GM04503 (cell line): ENCODE data around the gene PTPN5.
"Not testable (repeated sequence)": the region's sequence is repeated elsewhere in the genome, so short reads cannot be mapped to it uniquely, and the experiment has no call there.

Experiments used
- DNase-seq: peaks from one replicate; pipeline ENCODE4 v3.0.0-alpha.2; 2012; ENCODE audit warnings: low read depth

The PTPN5 gene

DNA sequence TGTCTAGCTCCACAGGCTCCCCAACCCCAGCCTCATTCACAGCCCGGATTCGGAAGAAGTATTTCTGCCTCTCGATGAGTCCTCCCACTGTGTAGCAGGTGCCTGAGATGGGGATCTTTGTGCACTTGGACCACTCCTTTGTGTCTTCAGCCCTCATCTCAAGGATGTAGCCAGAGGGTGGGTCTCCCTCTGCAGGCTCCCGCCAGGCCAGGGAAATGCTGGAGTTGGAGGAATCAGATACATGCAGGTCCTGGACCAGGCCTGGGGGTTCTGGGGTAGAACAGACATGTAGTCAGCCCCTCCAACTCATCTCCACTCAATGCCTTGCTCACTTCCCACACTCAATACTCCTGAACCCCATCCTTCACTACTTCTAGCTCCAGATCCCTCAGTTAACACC is 82.2 kb downstream of the PTPN5 start:
- DNase-seq, result no peak

DNA sequence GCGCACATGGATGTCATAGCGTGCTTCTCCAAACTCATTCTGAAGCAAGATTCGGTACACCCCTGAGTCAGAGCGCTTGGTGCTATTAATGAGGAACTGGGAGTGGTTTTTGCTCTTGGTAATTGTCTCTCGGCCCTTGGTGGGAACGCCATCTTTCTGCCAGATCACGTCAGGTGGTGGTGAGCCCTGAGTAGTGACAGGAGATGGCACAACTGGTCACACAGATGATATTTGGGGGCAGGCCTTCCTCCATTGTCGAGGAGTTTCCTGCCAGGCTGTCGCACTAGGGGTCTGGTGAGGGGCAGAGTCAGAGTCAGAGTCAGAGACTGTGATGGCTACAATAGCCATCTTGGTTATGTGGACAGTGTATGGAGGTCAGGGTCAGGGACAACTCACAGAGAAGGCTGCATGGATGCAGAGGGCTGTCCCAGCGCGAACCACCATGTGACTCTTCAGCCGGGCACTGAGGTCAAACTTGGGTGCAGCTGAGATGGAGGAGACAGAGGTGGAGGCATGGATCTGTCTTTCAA is 83.7 kb downstream of the PTPN5 start:
- no peak for DNase-seq

DNA sequence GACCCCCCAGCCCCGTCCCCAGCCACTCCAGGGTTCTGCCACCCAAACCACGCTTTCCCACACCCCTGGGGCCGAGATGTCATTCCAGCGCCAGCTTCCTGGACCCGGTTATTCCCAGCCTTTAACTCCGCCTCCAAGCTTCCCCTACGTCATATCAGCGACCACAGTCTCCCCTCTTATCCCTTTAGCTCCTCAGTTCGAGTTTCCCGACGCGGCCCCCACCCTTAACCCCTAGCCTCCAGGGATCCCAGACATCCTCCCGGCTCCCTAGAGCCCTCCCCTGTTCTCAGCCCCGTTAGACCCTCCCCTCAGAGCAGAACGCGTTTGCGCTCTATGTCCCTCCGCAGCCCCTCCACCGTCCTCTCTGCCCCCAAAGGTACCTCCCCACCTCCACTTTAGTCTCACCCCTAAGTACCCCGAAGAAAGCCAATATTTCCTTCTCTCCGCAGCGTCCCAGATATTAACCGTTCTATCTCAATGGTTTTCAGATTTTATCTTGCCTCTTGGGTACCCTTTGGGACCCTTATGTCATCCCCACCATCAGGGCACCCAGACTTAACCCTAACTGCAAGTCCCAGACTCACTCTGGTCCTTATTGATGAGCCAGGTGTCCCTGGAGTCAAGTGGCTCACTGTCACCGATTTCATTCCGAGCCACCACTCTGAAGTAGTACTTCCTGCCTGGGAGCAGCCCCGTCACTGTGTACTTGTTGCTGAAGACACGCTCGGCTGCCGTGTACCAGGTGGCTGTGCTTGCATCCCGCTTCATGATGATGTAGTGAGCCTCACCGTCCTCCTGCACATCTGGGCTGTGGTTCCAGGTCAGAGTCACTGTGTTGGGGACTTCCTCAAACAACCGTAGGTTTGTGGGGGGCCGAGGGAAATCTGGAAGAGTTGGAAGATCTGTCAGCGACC is 85.0 kb downstream of the PTPN5 start:
- no peak for DNase-seq

DNA sequence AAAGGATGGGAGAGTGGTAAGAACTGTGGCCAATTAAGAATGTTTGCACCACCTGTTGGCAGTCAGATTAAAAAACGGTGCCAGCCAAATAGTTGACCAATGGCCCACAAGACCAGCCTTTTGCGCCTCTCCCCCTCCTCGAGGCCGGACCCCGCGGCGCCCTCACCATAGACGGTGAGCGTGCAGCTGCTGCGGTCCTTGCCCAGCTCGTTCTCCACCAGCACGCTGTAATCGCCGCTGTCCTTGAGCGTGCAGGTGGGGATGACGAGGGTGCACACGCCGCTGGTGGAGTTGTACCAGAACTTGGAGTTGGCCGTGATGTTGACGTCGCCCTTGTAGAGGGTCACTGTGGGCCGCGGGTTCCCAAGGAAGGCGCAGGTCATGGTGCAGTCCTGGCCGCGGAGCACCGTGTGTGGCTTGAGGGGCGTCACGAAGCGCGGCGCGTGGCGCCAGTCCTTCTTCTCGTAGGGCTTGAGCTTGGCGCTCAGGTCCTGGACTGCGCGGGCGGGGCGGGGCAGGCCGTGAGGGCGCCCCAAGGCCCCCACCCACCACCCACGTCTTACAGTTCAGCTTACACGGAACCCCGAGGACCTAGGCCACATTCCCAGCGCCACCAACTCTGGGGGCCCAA is 85.8 kb downstream of the PTPN5 start:
- no peak for DNase-seq

DNA sequence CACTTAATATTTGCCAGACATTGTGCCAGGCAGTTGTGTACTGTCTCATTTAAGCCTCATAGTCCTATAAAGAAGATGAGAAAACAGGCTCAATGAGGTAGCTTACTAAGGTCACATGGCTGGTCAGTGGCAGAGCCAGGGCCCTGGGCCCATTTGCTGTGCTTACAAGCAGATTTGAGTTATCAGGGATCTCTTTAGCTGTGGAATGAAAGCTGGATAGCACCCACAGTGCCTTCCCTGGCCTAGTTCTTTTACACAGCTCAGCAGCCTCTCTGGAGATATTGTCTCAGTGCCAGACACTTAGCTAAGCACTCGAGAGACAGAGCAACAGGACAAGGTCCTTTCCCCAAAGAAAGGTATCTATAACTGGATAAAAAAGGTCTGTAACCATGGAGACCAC is 86.9 kb downstream of the PTPN5 start:
- no peak for DNase-seq

DNA sequence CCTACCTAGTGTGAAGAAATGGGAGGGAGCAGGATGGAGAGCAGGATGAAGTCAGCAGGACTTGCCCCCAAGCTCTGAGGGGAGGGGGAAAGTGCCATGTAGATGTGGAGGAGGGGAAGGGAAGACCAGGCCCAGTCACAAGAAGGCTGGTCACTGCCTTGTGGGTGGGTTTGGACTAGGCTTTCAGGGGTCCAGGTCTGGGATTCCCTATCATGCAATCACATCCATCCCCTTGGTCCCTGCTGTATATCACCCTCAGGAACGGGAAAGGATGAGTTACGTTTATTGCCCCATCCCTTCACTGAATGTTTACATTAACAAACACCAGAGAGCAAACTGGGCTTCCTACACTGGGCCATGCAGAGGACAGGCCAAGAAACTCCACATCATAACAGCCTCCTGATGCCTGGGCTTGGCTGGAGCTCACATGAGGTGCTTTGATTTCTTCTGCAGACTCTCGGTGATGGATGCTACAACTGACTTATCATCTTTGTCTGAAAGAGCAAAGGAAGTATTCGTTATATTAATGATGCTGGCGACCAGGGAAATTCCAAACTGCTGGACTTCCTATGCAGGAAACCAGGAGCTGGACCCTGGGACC is 87.5 kb downstream of the PTPN5 start:
- DNase-seq, result no peak

DNA sequence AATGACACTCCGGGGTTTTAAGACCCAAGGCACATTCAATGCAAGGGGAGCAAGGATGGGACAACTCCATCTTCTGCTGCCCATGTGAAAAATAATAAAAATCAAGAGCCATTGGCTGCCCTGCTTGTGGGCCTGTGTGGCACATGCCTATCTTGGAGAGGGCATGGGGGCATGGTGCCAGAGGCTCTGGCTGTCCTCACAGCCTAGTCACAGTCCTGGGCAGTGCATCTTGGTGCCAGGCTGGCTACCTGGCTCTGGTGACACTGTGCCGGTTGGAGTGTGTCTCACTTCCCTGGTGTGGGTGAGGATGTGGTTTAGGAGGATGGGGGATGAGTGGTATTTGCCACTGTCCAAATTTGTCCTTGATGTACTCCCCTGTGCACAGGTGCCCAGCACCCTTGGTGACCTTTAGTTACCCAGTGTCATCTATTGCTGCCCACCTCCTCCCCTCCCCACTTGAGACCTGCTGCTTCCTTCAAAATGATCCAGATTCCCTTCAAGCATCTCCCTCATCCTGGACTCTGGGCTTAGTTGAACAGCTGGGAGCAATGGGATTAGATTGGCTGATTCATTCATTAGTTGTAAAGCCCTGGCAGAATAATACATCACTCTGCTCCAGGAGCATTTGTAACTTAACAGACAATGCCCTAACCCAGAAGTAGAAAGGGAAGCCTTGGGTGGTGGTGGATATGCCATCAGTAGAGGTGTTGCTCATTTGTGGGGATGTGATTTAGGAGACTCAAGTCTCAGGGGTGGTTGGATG is 88.4 kb downstream of the PTPN5 start:
- DNase-seq, result no peak

DNA sequence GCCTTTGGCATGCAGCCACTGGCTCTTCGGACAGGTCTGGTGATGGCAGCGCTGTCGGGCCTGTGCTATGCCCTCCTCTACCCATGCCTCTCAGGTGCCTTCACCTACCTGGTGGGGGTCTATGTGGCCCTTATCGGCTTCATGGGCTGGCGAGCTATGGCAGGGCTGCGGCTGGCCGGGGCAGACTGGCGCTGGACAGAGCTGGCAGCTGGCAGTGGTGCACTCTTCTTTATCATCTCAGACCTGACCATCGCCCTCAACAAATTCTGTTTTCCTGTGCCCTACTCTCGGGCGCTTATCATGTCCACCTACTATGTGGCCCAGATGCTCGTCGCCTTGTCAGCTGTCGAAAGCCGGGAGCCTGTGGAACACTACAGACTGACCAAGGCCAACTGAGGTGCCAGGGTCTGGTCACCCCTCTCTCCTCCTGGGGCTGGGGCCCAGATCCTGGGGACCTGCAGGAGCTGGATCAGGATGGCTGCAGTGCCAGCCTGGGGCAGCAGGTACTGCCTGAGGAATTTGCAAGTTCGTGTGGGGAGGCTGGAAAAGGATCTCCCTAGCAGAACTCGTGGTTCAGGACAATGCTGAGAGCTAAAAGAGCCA is 89.9 kb downstream of the PTPN5 start:
- no peak for DNase-seq

DNA sequence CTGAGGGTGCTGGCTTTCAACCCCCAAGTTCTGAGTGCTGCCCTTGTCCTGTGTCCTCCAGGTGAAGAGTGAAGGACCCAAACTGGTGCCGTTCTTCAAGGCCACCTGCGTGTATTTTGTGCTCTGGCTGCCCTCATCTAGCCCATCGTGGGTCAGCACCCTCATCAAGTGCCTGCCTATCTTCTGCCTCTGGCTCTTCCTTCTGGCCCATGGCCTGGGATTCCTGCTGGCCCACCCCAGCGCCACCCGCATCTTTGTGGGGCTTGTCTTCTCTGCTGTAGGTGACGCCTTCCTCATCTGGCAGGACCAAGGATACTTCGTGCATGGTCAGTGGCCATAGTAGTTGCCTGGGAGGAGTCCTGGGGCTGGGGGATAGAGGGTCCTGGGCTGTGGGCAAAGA is 90.7 kb downstream of the PTPN5 start:
- DNase-seq, result no peak

DNA sequence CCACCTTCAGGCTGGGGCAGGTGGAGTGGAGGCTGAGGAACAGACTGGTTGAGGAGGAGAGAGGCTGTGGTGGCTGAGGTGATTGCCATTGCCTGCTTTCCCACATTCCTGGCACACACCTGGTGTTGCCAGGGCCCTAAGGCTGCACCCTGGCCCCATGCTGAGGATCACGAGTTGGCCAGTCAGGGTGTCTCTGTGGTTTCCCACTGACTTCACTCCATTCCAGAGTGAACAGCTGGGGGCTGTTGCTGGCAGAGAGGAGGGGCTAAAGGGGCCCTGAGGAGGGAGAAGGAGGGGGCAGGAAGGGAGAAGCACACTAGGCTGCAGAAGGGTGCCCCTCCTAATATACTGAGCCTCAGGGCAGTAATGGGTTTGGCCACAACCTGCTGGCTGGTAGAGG is 91.2 kb downstream of the PTPN5 start:
- no peak for DNase-seq

DNA sequence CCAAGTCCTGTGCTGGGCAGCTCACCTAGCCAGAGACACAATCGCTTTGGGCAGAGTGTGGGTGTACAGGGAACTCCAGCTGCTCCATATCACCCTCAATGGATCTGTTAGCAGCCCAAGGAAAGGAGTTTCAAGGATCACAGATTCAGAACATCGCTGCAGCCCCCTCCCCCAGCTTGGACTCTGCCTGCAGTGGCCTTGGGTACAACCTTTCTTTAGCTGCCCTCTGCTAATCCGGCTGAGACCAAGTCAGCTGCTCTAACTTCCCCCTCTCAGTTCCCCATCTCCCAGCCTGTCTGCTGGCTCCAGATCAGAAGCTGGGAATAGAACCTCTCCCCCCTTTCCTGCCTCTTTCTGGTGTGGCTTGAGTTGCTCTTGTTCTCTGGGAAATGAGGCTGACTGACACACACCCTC is 91.7 kb downstream of the PTPN5 start:
- no peak for DNase-seq

DNA sequence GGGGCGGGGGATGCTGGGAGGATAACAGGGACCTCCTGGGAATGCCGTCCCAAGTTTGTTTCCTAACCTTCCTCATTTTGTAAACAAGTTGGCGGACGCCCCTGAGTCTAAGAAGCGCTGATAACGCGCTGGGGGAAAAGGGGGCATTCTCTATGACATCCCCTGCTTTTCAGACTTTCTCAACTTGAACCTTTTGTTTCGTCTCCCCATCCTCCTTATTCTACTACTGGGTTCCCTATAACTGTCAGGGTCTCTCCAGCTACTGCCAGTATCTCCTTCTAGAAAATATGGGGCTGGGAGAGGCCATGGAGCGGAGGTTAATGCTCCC is 92.4 kb downstream of the PTPN5 start:
- DNase-seq, result no peak

DNA sequence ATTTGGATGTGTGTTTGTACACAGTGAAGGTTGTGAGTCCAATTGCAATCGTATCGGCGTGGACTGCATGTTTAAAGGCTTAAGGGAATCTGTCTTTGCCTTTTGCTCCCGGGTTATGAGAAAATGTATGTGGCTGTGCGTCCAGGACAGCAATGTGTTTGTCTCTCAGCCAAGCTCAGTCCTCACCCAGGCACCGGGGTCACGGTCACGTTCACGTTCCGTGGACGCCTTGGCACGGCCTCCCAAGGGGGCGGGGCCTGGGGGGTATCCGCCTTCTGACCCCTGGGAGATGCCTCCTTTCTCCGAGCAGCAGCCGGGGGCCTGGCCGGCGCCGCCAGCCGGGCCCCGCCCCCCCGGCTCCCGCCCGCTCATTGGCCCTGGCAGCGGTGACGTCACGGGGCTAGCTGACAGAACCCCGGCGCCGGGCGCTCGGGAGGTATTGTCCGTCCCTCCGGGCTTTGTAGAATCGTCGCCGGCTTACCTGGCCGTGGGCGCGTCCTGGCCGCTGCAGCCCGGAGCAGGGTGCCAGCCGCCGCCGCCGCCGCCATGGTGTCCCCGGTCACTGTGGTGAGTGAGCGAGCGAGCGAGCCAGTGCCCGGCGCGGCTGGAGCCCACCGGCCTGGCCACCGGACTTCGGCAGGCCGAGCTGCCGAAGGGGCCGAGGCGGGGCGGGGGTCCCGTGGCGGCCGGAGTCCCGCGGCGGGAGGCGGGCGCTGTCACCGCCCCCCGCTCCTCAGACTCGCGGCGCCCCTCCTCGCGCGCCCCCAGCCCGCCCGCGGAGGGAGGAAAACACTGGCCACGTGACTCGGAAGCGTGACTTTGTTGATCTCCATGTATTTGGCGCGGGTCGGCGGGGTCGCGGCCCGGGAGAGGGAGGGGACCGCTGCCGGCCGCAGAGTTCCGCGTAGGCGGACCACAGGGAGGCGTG is 93.0 kb downstream of the PTPN5 start, which contains the start of gene TMEM86A:
Gene TMEM86A, plus strand, starts transcription at position 439 of the 928 bp plus-strand sequence. Its CDS starts 108 bp downstream, at position 547.
- DNase-seq, result no peak

DNA sequence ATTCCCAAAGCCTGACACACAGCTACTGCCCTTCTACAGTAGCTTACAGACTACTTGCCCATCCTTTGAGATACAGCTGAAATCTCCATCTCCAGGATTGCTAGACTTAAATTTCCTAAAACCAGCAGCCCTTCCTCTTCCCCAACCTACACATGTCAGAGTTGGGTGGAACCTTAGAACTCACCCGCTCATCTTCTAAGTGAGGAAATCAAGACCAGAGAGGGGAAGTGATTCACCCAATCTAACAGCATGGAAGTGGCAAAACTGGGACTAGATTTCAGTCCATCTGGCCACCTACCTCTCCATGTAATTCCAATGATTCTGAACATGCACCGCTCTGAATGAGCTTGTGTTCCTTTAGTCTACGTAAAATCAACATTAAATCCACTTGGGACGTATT is 94.0 kb downstream of the PTPN5 start:
- no peak for DNase-seq

DNA sequence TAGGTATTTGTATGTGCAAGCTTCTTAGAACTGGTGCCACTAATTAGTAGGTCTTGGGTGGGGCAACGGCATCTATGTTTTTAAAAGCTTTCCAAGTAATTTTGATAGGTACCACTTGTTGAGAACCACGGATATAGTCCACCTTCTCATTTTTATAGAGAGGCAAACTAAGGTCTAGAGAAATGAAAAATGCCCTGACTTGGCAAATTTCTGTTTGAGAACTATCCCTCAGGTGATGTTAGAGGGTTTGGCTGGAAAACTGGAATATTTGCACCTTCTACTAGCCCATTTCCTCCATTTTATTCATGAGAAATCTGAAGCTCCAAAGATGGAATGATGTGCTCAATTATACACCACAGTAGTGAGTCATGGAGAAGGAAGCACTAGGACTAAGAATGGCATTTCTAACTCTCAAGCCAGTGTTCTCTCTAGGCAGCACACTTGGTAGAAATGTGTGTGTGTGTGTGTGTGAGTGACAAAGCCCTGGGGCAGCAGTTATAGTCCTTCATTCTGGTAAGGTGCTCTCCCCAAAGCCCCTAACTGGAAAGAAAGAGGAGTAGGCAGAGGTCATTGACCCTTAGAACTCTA is 94.9 kb downstream of the PTPN5 start:
- no peak for DNase-seq

DNA sequence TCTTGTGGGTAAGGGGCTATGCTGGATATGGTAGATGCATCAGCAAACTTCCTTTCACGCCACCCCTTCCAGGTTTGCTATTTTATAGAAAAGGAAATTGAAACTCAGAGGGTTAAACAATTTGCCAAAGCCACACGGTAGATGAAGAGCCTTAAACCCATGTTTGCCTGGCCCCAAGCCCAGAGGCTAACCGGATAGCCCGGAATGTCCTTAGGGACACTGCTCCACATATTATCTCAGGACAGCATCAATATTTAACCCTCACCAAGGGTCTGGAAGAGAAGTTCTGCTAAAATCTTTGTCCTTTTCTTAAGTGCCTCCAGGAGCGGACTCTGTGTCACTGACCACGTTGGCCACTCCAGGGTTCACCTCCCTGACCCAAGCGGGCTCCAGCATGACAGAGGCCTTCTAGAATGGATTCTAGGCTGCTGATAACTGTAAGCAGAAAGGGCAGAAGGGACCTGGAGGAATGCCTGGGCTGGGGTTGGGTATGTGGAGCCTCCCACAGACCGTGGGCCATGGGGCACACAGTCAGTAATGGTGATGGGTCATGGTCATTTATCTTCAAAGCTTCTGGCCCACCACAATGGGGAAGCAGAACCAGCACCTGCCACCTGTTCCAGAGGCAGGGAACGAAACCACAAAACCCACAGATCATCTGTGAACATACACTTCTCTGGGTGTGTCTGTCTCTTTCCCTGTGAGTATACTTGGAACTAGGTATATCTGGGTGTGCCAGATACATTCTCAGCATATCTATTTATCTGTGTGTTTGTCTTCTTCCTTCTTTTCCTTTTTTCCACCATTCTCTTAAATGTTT is 98.4 kb downstream of the PTPN5 start:
- no peak for DNase-seq

DNA sequence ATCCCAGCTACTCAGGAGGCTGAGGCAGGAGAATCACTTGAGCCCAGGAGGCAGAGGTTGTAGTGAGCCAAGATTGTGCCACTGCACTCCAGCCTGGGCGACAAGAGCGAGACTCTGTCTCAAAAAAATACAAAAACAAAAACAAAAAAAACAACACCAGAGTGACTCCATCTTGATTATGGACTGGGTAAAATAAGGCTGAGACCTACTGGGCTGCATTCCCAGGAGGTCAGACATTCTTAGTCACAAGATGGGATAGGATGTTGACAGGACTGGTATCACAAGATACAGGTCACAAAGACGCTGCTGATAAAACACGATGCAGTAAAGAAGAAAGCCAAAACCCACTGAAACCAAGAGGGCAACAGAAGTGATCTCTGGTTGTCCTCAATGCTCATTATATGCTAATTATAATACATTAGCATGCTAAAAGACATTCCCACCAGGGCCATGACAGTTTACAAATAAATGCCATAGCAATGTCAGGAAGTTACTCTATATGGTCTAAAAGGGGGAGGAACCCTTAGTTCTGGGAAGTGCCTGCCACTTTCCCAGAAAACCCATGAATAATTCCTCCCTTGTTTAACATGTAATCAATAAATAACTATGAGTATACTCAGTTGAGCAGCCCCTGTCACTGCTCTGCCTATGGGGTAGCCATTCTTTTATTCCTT is 100.0 kb downstream of the PTPN5 start:
- DNase-seq, result not testable (repeated sequence)

DNA sequence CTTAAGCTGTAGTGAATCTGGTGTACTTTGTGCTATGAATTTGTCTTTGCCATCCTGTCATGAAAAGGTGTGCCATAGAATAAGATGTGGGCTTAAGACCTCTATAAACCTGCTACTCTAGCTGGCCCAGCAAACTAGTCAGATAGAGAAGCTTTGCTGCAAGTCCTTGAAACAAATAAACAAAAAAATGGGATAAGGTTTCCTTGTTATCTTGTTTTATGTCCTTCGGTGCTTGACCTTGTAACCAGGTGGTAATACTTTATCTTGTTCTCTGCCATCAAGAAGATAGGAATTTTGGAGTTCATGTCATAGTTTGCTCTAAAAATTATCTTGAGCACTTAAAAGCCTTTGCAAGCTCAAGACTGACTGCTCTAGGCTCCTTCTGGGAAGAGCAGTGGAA is 107.3 kb downstream of the PTPN5 start:
- DNase-seq, result no peak

DNA sequence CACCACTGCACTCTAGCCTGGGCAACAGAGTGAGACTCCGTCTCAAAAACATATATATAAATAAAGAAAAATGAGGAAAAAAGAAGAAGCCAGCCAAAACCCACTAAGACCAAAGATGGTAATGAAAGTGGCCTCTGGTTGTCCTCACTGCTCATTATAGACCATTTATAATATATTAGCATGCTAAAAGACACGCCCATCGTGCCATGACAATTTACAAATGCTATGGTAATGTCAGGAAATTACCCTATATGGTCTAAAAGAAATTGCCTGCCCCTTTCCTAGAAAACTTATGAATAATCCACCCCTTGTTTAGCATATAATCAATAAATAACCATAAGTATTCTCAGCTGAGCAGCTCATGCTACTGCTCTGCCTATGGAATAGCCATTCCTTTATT is 109.1 kb downstream of the PTPN5 start:
- no peak for DNase-seq
